HEK293 (cell line): ENCODE measurements around the gene LRCH2.

Experiments used
- CTCF ChIP-seq: fragments of 450-650 bp; formaldehyde crosslinking; IDR thresholded peaks from 2 replicates; pipeline ENCODE4 v1.5.1; 2016; ENCODE audit warnings: missing biosample characterization, missing genetic modification characterization
- ZBTB7A ChIP-seq: fragments of 450-650 bp; formaldehyde crosslinking; IDR thresholded peaks from 2 replicates; pipeline ENCODE4 v1.5.1; 2016; ENCODE audit warnings: low read depth, missing biosample characterization, missing genetic modification characterization

DNA sequence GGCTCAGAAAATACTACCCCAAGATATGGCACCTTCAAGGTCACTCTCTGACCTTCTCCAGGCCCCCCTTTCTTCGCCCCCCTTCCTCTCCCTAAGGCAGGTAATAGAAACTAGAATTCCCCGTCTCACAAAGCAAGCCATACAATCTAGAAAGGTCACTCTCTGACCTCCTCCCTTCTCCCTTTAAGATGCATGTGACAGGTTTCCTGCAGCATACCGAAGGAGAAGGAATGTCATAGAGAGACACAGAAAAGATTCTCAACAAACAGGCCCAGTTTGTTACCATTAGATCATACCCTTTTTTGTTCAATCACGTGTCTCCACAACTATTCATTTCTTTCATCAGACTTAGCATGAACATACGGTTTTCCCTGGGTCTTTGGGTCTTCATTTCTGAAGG is 95.9 kb downstream of the LRCH2 start:
- TF ChIP-seq ZBTB7A (tag by site-specific recombination) (no peak), CTCF (tag by site-specific recombination) (no peak)
